ENCODE data around the gene EIF4G1. TPM values are rescaled to one million over a fixed set of nuclear protein-coding genes. Genes with fewer than 3 reads are reported as not detected.
A peak's percentile ranks its signal among the peaks of the same experiment; 100 is the strongest.

Gene EIF4G1
- total and polyA plus RNA-seq, 2 experiments from 2014 or later, result 204 to 254 TPM

DNA sequence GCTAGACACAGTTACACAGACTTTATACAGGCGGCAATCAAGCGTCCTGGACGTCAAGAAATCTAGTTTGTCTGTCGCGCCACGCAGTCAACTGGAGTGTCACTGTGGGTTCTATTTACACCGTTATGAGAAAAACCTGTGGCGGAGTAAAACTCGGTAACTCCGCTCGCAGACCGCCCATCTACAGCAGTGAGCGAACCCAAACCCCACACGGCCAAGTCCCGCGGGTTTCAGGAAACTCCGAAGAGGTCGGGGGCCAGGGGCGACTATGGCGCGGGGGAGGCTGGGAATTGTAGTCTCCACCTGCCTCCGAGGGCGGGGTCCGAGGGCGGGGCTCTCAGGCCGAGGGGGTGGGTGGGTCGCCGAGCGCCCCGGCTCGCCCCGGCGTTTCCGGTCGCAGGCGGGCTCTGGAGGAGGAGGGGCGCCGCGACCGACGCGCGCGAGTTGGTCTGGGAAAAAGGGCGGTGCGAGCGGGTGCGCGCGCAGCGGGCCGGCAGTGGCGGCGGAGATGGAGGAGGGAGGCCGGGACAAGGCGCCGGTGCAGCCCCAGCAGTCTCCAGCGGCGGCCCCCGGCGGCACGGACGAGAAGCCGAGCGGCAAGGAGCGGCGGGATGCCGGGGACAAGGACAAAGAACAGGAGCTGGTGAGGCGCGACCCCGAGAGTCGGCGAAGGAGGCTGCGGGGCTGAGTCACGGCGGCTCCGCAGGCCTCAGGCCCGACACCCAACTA lies 15.5 kb upstream of the EIF4G1 start, which contains the start of gene PSMD2:
Gene PSMD2, plus strand, starts transcription at position 483 of the 729 bp plus-strand sequence. Its CDS starts 26 bp downstream, at position 509.
- Histone ChIP-seq H3K9me2 (replicated peaks; ENCODE audit: insufficient read depth) (no peaks in the 10 kb centered on the region), H3K79me2 (peaks cover 33% of the 10 kb centered on the region), H3K4me2 (peak within 1 kb of the TSS; percentile 85), H4K20me1 (ENCODE audit: insufficient read depth, poor library complexity, severe bottlenecking) (no peaks in the 10 kb centered on the region), H2AFZ (peak within 1 kb of the TSS; percentile 70), H3K9me3 (ENCODE audit: low read depth) (no peaks in the 10 kb centered on the region), H3K36me3 (replicated peaks; ENCODE audit: insufficient read depth, low read depth) (no peaks in the 10 kb centered on the region), H3K4me3 (peak within 1 kb of the TSS; percentile 84), H3K27ac (peak within 1 kb of the TSS; percentile 77), H3K27me3 (no peaks in the 10 kb centered on the region), H3K4me1 (ENCODE audit: insufficient read depth) (peaks cover 8% of the 10 kb centered on the region)
- TF ChIP-seq EZH2phosphoT487 (IDR thresholded peaks at IDR 0.05; ENCODE audit: low read depth, severe bottlenecking, unreplicated experiment) (no peak), EZH2 (IDR thresholded peaks at IDR 0.05; ENCODE audit: borderline replicate concordance) (no peak)
- TF ChIP-seq, protein P1, sequence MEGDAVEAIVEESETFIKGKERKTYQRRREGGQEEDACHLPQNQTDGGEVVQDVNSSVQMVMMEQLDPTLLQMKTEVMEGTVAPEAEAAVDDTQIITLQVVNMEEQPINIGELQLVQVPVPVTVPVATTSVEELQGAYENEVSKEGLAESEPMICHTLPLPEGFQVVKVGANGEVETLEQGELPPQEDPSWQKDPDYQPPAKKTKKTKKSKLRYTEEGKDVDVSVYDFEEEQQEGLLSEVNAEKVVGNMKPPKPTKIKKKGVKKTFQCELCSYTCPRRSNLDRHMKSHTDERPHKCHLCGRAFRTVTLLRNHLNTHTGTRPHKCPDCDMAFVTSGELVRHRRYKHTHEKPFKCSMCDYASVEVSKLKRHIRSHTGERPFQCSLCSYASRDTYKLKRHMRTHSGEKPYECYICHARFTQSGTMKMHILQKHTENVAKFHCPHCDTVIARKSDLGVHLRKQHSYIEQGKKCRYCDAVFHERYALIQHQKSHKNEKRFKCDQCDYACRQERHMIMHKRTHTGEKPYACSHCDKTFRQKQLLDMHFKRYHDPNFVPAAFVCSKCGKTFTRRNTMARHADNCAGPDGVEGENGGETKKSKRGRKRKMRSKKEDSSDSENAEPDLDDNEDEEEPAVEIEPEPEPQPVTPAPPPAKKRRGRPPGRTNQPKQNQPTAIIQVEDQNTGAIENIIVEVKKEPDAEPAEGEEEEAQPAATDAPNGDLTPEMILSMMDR (IDR thresholded peaks at IDR 0.05; ENCODE audit: poor library complexity), result no peak
- WGBS (ENCODE audit: low lambda C conversion rate, missing lambda C conversion rate), result 1% methylated on average over 58 of the region's 78 CpGs
- DNase-seq (ENCODE audit: low spot score), result peak; percentile 99

DNA sequence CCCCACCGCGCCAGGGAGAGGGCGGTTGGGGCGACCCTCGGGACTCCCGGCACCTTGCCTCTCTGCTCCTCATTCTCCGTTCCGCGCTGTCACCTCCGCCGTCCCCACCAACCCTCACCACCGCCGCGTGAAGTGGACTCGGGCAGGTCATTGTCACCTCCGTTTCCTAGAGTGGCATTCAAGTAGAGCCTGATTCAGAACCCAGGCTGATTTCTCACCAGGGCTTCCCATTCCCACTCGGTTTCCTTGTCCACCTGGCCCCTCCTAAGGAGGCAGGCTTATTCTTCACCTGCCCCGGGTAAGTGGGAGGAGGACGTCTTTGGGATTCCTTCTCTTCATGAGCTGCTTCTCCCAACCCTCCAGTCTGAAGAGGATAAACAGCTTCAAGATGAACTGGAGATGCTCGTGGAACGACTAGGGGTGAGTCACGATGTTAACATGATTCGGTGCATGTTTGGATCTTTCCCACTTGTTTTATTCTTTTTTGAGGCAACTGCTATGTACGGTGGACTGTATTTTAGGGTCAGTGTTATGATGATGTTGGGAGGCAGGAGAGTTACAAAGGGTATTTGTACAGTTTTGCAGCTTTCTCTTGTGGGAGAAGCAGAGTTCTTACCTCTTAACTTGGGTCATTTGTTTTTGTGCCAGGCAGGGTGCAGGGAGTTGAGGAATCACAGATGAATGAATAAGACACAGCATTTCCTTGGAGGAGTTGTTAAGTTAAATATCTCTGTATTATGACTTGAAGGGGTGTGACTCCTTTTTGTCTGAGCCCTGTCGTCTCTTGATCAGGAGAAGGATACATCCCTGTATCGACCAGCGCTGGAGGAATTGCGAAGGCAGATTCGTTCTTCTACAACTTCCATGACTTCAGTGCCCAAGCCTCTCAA lies 14.7 kb upstream of the EIF4G1 start:
- DNase-seq (ENCODE audit: low spot score), result peak; percentile 44
- H2AFZ ChIP-seq, result peak overlapping the region; percentile 22
- H3K27me3 ChIP-seq, result no peaks in the 10 kb centered on the region
- H3K36me3 ChIP-seq (replicated peaks; ENCODE audit: insufficient read depth, low read depth), result no peaks in the 10 kb centered on the region
- H3K79me2 ChIP-seq, result peaks cover 33% of the 10 kb centered on the region
- H4K20me1 ChIP-seq (ENCODE audit: insufficient read depth, poor library complexity, severe bottlenecking), result no peaks in the 10 kb centered on the region
- H3K9me2 ChIP-seq (replicated peaks; ENCODE audit: insufficient read depth), result no peaks in the 10 kb centered on the region
- peaks cover 8% of the 10 kb centered on the region for H3K4me1 ChIP-seq (ENCODE audit: insufficient read depth)
- H3K4me3 ChIP-seq, result peak overlapping the region; percentile 84
- H3K4me2 ChIP-seq, result peak overlapping the region; percentile 85
- H3K27ac ChIP-seq, result peak overlapping the region; percentile 36
- H3K9me3 ChIP-seq (ENCODE audit: low read depth), result no peaks in the 10 kb centered on the region
- TF ChIP-seq, protein P1 (IDR thresholded peaks at IDR 0.05; ENCODE audit: poor library complexity), result no peak
- TF ChIP-seq EZH2phosphoT487 (IDR thresholded peaks at IDR 0.05; ENCODE audit: low read depth, severe bottlenecking, unreplicated experiment), result no peak
- 24% methylated on average over 21 of the region's 29 CpGs for WGBS (ENCODE audit: low lambda C conversion rate, missing lambda C conversion rate)

DNA sequence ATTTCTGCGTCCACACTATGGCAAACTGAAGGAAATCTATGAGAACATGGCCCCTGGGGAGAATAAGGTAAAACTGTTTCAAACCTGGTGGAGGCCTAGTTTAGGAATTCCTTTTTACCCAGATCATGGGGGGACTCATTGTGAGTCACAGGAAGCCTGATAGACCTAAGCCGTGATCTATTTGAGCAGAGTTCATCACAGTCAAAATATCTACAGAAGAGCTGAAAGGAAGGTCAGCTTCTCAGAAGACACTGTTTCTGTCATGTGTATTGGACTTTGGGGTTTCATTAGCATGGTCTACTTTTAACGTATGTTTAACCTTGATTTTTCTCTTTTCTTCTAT lies 14.1 kb upstream of the EIF4G1 start:
- no peaks in the 10 kb centered on the region for H3K9me3 ChIP-seq (ENCODE audit: low read depth)
- peaks cover 8% of the 10 kb centered on the region for H3K4me1 ChIP-seq (ENCODE audit: insufficient read depth)
- no peak overlapping the region for H2AFZ ChIP-seq
- peak overlapping the region; percentile 85 for H3K4me2 ChIP-seq
- DNase-seq (ENCODE audit: low spot score), result no peak
- 81% methylated on average over 3 of the region's 3 CpGs for WGBS (ENCODE audit: low lambda C conversion rate, missing lambda C conversion rate)
- H3K27ac ChIP-seq, result peak overlapping the region; percentile 36
- TF ChIP-seq EZH2 (IDR thresholded peaks at IDR 0.05; ENCODE audit: borderline replicate concordance), result no peak
- no peak for TF ChIP-seq EZH2phosphoT487 (IDR thresholded peaks at IDR 0.05; ENCODE audit: low read depth, severe bottlenecking, unreplicated experiment)
- TF ChIP-seq, protein P1 (IDR thresholded peaks at IDR 0.05; ENCODE audit: poor library complexity), result no peak
- H3K79me2 ChIP-seq, result peaks cover 33% of the 10 kb centered on the region
- H3K36me3 ChIP-seq (replicated peaks; ENCODE audit: insufficient read depth, low read depth), result no peaks in the 10 kb centered on the region
- H3K27me3 ChIP-seq, result no peaks in the 10 kb centered on the region
- no peaks in the 10 kb centered on the region for H4K20me1 ChIP-seq (ENCODE audit: insufficient read depth, poor library complexity, severe bottlenecking)
- H3K4me3 ChIP-seq, result peak overlapping the region; percentile 84
- H3K9me2 ChIP-seq (replicated peaks; ENCODE audit: insufficient read depth), result no peaks in the 10 kb centered on the region

Measured in hepatocyte (in vitro differentiated cells).